Endometrial microvascular endothelial cells (primary cell): ENCODE measurements around the gene NUP214. TPM values are rescaled to one million over a fixed set of nuclear protein-coding genes. Genes with fewer than 3 reads are reported as not detected.
"Not testable (repeated sequence)": the region's sequence is repeated elsewhere in the genome, so short reads cannot be mapped to it uniquely, and the experiment has no call there.

ENCODE experiments used
- in situ Hi-C: cut with HindIII; loops from 2 replicates; pipeline ENCODE4 v1.10.0; 2017; ENCODE audit warnings: low sequenced_read_pairs, low pct_unique_long_range_greater_than_20kb; ENCODE audit errors: inconsistent ontology term
- total RNA-seq: library from RNA; depleted of rRNA; stranded (reverse); fragments of >200 nt; gene quantifications from one replicate; pipeline ENCODE4 v1.2.3, GENCODE V29; 2015; ENCODE audit errors: inconsistent ontology term

Gene NUP214
- total RNA-seq, 1 donor from 2014 or later: 21.1 TPM

DNA sequence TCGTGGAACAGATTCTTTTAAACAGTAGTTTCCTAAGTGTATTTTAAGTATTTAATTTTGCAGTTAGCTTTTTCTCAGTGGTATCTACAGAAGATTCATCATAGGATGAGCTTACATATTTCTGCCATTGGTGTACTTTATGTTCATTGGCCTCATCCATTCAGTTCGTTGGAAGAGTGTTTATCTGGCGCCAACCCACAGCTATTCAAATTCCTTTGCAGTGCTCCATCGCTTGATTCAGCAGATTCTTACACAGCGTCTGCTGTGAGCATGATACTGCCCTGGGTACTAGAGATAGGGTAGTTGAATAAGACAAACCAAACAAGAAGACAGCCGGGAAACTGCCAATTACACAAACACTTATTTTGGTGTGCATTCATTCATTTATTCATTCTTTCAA lies 55.1 kb downstream of the NUP214 start:
- in situ Hi-C loops: no loop called here

DNA sequence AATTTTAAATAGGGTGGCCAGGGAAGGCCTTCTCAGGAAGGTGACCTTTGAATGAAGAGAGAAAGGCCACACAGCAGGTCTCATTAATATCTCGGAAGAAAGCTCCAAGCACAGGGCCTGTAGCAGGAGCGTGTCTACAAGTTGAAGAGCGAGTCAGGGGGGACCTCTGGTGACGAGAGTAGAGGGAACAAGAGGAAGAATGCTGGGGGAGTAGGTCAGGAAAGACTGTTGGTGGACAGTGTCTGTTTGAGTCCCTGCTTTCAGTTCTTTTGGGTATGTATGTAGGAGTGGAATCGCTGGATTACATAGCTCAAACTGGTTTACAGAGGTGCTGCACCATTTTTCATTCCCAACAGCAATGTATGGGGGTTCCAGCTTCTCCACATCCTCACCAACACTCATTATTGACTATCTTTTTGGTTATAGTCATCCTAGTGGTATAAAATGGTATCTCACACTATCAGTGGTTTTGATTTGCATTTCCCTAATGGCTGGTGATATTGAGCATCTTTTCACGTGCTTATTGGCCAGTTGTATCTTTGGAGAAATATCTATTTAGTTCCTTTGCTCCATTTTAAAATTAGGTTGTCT lies 55.8 kb downstream of the NUP214 start:
- in situ Hi-C loops: no loop called here

DNA sequence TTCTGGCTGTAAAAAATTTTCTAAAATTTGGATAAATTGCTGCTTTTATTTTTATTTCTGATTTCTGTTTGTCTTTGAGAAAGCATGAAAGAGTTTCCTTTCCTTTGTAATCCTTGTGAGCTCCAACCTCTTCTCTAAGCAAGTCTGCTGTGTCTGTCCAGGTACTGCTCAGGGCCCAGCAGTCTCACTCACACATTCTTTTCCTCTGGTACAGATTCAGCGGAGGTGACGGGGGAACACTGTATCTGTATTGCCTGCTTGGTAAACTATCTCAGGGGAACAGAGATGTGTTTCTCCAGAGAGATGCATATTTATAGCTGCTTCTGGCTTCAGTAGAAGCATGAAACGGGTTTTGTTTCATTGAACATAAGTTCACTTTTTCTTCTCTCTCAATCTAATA lies 60.5 kb downstream of the NUP214 start:
- in situ Hi-C loops: no loop called here

DNA sequence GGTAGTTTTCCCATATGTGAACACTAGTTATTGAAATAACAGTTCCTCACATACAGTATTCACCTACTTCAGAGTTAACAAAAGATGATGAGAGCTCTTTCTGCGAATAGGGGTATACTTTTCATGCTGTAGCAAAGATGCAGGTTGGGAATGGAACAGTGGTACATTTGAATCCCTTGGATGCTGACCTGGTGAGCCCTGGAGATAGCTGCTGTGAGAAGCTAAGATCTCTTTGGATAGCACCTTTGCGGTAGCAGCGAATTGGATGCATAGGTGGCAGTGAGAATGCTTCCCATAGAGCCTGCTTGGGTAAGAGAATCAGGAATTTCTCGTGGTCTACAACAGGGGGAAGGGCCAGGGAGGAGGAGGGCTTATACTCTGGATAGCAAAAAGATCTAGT lies 61.2 kb downstream of the NUP214 start:
- in situ Hi-C loops: no loop called here

DNA sequence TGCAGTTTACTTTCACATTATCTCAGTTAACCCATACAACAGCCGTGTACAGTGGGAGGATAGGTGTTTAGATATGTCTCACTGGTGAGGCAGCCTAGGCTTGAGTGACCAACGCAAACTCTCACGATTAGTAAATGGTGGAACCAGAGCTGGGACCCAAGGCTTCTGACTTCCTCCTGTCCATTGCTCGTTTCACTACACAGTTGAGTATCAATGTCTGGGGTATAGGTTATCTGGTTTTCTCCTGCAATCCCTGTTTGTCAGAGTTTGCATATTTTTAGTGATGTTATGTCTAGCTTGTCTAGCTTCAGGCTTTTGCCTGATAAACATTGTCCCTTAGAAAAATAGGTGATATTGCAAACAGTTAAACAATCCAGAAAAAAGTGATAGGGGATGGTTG lies 62.6 kb downstream of the NUP214 start:
- in situ Hi-C loops: no loop called here

DNA sequence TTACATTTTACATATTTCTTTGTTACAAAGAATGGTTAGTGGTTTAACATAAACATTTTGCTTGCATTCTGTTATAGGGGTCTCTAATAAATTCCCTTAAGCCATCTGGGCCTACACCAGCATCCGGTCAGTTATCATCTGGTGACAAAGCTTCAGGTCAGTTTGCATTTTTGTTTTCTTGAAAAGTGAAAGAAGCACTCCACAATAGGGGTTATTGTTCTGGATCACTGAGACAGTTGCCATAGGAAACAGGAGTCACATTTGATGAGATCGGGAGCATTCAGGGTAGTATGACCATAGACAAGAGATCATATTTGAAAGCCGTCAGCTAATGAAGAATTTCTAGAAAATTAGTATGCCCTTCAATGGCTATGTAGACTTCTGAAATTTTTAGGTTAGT lies 63.6 kb downstream of the NUP214 start:
- in situ Hi-C loops: no loop called here

DNA sequence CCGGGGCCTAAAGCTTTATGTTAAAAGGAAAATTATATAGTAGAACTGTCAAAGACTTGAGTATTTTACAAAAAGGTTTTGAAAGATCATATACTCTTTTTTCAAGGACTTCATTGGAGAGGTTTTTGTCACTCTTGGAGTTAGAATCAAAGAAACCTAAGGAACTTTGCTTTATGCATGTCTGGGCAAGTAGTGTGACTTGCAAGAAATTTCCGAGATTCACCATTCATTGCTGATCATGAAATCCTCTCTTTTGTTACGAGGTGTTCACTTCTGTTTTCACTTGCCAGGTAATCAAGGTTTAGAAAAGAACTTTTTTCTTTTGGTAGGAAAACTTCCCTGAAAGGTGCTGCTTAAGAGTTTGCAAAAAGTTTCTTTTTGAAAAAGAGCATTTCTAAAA lies 64.8 kb downstream of the NUP214 start:
- in situ Hi-C loops: no loop called here

DNA sequence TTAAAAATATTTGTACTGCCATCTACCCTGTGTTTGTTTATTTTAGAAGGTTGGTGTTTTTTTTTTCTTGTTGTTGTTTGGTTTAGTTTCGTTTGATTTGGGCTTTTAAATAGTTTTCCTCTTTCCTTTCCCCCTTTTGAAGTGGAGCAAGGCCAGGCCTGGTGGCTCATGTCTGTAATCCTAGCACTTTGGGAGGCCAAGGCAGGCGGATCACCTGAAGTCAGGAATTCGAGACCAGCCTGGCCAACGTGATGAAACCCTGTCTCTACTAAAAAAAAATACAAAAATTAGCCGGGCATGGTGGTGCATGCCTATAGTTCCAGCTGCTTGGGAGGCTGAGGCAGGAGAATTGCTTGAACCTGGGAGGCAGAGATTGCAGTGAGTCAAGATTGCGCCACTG lies 65.6 kb downstream of the NUP214 start:
- in situ Hi-C loops: not testable (repeated sequence)

DNA sequence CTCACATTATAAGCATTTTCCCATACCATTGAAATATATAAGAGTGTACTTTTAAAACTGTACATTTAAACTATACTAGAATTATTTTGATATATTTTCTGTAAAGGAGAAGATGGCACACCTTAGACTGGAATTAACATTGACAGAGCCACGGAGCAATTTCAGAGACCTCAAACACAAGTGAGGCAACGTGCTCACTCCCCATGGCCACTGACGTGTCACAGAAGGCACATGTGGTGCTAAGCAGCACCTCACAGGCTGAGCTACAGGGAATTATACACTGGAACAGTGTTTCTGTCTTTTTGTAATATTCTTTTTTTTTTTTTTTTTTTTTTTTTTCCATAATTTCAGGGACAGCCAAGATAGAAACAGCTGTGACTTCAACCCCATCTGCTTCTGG lies 66.5 kb downstream of the NUP214 start:
- in situ Hi-C loops: no loop called here

DNA sequence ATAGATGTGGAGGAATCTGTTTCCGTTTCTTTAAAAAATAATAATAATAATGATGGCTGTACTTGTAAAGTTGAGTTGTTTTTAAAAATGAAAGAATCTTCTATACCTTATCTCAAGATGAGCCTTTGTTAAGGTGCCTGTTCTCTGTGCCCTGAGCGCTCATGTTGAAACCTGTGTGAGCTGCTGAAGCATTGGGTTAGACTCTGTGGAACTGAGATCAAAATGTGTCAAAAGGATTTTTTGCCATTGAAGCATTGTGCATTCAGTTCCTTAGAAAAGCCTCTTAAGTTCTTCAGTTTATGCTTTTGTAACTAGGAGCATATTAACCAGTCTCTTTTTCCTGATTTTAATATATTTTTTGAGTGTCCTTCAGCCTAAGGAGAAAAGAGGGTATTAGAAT lies 67.7 kb downstream of the NUP214 start:
- in situ Hi-C loops: no loop called here

DNA sequence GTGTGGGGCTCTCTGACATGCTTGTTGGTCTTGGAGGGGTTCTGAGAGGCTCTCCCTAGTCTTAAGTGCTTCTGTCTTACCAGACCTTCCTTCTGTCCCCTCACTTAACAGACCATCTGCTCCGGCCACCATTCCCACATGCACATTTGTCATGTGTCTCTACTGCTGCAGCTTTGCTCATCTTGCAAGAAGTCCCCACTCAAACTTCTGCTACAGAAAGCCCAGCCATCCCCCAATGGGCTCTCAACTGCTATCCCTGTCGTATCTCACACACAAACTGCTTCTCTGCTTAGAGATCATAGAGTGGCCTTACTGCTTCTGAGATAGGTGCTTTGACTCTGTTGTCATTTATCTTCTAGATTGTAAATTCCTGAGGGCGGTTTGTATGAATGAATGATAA lies 69.4 kb downstream of the NUP214 start:
- in situ Hi-C loops: no loop called here

DNA sequence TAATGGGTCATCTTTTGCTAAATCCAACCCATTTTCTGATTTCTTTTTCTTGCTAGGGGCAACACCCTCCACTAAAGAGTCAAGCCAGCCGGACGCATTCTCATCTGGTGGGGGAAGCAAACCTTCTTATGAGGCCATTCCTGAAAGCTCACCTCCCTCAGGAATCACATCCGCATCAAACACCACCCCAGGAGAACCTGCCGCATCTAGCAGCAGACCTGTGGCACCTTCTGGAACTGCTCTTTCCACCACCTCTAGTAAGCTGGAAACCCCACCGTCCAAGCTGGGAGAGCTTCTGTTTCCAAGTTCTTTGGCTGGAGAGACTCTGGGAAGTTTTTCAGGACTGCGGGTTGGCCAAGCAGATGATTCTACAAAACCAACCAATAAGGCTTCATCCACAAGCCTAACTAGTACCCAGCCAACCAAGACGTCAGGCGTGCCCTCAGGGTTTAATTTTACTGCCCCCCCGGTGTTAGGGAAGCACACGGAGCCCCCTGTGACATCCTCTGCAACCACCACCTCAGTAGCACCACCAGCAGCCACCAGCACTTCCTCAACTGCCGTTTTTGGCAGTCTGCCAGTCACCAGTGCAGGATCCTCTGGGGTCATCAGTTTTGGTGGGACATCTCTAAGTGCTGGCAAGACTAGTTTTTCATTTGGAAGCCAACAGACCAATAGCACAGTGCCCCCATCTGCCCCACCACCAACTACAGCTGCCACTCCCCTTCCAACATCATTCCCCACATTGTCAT lies 72.0 kb downstream of the NUP214 start:
- in situ Hi-C loops: no loop called here

DNA sequence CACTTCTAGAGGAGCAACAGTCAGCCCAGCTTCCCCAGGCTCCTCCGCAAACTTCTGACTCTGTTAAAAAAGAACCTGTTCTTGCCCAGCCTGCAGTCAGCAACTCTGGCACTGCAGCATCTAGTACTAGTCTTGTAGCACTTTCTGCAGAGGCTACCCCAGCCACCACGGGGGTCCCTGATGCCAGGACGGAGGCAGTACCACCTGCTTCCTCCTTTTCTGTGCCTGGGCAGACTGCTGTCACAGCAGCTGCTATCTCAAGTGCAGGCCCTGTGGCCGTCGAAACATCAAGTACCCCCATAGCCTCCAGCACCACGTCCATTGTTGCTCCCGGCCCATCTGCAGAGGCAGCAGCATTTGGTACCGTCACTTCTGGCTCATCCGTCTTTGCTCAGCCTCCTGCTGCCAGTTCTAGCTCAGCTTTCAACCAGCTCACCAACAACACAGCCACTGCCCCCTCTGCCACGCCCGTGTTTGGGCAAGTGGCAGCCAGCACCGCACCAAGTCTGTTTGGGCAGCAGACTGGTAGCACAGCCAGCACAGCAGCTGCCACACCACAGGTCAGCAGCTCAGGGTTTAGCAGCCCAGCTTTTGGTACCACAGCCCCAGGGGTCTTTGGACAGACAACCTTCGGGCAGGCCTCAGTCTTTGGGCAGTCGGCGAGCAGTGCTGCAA lies 72.8 kb downstream of the NUP214 start:
- in situ Hi-C loops: no loop called here

DNA sequence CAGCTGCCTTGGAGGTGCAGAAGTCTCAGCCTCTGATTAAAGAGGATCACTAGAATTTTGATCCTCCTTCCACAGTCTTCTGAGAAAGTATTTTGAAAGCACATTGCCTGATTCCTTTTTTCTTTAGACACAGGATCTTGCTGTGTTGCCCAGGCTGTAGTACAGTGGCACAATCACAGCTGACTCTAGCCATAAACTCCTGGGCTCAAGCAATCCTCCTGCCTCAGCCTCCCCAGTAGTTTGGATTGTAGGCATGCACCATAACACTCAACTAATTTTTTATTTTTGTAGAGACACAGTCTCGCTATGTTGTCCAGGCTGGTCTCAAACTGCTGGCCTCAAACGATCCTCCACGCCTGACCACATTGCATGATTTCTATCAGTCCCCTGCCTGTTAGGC lies 76.5 kb downstream of the NUP214 start:
- in situ Hi-C loops: no loop called here

DNA sequence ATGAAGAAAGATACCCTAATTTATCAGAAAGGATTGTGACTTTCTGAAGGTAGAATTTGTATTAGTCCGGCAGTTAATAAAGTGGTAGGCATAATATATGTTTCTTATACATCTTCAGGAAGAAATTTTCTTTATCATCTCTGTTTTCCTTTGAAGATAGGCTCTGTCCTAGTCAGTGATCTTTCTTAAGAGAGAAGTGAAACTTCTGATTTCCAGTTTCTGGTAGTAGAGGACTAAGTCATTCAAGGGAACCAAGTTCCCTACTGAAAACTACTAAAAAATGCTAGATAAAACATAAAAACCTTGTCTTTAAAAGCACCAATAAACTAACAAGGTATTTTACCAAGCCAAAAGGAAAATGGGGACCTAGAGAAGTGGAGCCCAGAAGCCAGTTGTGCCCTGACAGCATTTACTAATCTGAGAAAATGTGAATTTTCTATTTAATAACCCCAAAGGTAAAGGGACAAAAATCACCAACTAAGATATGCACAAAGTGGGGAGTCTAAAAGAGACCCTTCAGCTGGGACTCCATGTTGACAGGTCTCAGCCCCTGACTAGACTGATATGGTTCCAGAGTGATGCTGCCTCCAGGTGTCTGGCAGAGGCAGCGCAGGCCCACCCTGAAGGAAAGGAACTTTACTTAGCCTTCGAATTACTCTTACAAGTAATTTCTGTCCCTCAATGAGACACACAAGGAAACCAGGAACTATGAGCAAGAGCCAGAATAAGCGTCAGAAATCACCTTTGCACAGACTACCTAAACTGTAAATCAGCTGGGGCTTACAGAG lies 78.2 kb downstream of the NUP214 start:
- in situ Hi-C loops: no loop called here

DNA sequence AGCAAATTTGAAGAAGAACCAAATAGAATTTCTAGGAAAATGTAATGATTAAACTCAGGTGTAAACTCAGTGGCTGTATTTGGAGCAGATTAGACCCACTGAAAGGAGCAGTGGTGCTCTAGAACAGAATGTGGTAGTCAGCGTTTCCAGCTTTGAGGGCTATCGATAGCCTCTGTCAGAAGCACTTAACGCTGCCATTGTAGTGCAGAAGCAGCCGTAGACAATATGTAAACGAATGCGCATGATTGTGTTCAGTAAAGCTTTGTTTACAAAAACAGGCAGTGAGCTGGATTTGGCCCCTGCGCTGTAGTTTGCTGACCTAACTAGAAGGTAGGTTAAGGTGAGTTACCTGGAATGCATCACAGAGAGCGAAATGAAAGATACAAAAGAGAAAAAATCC lies 78.9 kb downstream of the NUP214 start:
- in situ Hi-C loops: no loop called here

DNA sequence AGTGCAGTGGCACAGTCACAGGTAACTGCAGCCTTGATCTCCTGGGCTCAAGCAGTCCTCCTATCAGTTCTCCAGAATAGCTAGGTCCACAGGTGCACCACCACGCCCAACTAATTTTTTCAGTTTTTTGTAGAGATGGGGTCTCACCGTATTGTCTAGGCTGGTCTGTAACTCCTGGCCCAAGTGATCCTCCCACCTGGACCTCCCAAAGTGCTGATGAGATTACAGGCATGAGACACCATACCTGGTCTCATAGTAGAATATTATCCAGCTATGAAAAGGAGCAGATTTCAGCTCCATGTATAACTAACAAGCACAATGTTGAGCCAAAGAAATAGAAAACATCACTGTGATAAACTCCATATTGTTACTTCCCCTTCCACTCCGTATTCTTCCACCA lies 81.1 kb downstream of the NUP214 start:
- in situ Hi-C loops: no loop called here

DNA sequence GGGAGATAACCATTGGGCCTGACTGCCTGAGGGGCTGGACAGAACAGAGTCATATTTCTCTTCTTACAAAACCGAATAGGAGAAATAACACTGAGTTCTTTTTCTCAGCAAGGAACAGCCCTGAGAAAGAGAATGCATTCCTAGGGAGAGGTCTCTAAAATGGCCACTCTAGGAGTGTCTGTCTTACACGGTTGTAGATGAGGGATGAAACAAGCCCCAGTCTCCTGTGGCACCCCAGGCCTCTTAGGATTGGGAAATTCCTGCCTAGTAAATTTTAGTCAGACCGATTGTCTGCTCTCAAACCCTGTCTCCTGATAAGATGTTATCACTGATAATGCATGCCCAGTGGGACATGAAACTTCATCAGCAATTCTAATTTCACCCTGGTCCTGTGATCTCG lies 86.5 kb downstream of the NUP214 start:
- in situ Hi-C loops: not testable (repeated sequence)

DNA sequence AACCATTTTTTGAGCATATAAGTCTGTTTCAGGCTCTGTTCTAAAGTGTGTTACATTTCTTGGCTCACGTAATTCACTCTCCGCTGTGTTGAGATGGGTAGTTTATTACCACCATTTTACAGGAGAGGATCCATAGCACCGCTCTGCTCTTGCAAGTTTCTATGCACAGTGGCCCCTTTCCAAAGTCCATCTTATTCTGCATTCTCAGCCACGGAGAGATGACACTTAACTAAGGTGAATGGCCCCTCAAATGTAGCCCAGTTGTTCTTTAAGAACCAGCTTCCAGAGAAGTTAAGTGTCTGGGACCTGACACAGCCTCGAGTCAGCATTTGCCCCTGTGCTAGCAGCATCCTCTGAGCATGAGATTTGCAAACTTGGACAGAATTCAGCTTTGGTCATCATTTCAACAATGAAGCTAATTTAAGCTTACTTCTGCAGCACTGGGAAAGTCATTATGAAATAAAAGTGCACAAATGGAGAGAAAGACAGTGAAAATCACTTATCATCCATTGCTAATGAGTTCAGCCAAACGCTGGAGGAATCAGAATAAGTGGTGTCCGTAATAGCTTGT lies 89.0 kb downstream of the NUP214 start:
- in situ Hi-C loops: no loop called here
